Stimulated activated CD4-positive, alpha-beta T cell treated with anti-CD3 and anti-CD28 coated beads, Interleukin-4, amount 100 ng/mL, for 1 hour (primary cell): ENCODE data around the gene ZFC3H1.

Source experiments
- DNase-seq: peaks from one replicate; pipeline ENCODE4 v3.0.0-alpha.2; 2020

ZFC3H1 gene

GRCh38 chr12:71627438-71628002 lies 36.1 kb downstream of the ZFC3H1 start:
- DNase-seq: no peak

GRCh38 chr12:71626768-71627167 lies 36.9 kb downstream of the ZFC3H1 start:
- no peak for DNase-seq

DNA sequence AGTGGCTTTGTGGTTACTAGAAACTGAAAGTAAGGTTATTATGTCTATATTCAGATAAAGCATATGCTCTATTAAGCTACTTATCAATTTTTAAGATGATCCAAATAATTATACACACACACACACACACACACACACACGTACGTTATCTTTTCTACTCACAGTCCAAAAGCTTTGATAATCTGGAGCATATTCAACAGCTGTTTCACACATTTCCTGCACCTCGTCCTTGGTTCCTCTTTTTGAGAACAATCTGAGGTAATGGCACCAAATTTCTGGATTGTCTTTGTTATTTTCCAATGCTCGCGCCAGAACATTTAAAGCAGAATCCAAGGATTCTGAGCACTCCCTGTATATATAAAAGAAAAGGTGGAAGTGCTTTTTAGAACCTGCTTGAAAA lies 37.5 kb downstream of the ZFC3H1 start:
- no peak for DNase-seq

- DNase-seq: no peak
These were observed 38.2 kb downstream of the ZFC3H1 start for GRCh38 chr12:71625476-71625875.

GRCh38 chr12:71621938-71622337 lies 41.7 kb downstream of the ZFC3H1 start:
- no peak for DNase-seq

GRCh38 chr12:71610031-71610795 lies 53.4 kb downstream of the ZFC3H1 start:
- DNase-seq: no peak

DNA sequence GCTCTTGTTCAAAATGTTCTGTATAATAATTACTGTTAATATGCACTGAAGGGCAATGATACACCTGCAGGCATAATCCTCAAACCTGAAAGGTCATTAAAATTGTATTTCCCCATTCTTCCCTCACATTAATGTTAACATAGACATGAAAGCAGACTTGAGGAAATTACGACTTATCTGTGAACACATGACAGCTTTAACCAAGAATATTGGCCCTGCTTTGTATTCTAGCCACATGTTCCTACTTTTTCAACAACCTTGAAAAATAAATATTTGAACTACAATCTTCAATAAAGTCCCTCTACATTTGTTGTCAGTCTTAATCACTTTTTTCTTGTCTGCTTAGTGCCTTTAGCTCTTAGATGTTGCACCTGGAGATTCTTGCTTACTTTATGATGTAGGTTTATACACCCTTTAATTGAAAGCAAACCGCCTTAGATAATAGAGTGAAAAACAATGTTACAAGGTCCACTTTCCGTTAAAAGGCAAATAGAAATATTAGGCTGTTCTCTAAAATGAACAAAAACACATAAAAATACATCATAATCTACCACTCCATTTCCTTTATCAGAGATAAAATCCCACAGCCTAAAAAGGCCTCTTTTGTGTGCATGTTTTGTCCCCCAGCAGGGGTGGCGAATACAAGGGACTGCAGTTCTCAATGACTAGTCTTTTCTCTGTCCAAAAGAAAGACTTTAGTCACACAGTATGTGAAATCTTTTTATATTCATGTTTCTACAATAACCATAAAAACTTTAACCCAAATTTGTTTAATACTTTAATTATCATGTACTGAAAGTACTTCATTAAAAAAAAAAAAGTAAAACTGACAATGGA lies 55.9 kb downstream of the ZFC3H1 start:
- no peak for DNase-seq

GRCh38 chr12:71605039-71605438 lies 58.6 kb downstream of the ZFC3H1 start:
- DNase-seq: no peak

DNA sequence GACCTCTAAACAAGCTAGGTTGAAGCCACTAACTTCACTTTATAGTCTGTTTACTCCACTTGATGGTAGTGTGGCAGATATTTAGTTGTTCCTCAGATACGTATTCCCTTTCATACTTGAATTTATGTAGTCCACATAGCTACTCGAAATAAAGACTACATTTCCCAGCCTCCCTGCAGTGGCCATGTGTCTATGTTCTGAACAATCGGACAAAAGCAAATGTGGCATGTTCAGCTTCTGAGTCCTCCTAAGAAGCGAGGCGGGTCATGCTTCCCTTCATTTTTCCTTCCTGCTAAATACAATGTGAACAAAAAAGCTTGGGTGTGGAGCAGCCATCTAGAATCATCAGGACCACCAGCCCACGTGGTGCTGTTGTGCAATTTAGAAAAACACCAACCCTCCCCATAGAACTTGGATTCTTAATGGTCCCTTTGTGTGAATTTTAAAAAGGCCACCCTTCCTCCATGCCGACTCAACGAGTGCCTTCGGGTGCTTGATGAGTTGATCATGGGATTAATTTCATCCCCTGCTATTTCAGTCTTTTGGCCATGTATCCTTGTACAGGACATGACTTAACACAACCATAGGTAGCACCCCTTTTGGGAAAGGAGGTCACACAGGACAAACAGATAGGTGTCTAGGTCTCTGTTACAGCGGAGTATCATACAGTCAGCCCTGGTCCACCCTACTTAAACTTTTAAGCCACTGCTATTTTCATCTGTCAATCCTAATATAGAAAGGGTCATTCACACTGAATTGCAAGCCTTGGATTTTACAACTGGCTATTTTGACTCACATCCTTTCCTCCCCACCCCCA lies 60.7 kb downstream of the ZFC3H1 start:
- DNase-seq: no peak

DNA sequence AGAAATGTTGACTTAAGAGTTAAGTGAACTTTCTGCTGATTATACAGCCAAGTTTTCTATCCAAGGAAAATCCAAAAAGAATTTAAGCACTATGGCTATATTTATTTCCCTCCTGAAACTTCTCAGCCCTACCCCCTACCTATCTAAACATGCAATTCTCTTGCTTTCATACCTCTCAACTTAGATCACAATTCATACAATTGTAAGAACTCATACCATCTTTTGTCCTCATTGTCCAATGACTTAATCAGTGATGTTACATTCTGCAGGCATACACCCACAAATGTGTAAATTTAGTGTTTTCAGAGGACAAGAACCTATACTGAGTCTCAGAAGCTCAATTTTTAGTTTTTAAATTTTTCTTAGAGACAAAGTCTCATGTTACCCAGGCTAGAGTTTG lies 62.1 kb downstream of the ZFC3H1 start:
- DNase-seq: no peak

- no peak for DNase-seq
These were observed 64.4 kb downstream of the ZFC3H1 start for GRCh38 chr12:71599210-71599609.

- DNase-seq: no peak
These were observed 69.3 kb downstream of the ZFC3H1 start for GRCh38 chr12:71594214-71594948.

DNA sequence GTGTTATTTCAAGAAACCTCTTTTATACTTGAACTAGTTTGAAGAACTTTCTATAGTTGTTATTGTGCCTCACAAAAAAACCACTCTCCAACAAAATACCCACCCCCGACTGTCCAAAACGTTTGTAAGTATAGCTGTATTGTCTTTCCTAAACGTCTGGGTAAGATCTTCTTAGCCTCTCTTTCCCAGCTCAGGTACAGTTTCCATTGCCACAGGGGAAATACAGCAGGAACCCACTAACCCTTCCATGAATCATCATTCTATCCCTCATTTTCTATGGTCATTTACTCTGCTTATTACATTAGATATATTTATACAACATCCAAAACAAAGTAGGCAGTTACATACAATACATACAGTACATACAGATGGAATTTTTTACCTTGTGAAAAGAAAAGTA lies 70.8 kb downstream of the ZFC3H1 start:
- DNase-seq: no peak

- no peak for DNase-seq
These were observed 72.0 kb downstream of the ZFC3H1 start for GRCh38 chr12:71591601-71592000.

DNA sequence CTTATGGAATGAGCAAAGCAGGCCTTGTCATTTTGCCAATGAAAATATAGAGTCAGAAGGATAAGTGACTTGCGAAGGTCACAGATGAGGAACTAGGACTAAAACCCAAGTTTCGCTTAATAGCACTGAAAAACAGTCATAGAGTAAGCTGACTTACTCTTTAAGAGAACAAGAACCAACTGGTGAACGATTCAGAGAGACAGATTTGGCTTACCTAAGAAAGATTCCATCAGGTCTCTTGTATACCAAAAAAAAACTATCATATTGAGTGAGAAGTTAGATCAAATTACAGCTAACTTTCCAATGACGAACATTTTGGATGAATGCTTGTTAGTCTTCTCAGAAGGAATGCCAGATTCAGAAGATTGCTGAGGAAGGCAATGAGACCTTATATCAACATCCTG lies 74.2 kb downstream of the ZFC3H1 start:
- no peak for DNase-seq

GRCh38 chr12:71587012-71587411 lies 76.6 kb downstream of the ZFC3H1 start:
- no peak for DNase-seq

DNA sequence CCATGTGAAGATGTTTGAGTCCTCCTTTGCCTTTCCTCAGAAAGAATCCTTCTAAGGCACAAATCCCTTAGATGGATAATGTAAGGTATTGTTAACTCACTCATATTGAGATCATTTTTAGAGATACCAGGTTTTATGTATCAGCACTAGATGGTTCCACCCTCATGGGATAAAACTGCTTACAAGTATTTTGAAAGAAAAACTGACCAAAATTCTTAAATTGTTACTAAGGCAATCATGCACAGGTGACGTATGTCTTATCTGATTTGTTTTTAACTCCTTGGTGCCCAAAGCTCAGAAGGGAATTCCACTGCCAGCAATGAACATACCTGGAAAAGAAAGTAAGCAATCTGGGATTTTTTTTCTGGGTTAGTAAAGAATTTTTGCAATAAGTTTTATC lies 78.4 kb downstream of the ZFC3H1 start:
- no peak for DNase-seq

GRCh38 chr12:71584356-71584755 lies 79.3 kb downstream of the ZFC3H1 start:
- DNase-seq: no peak

- no peak for DNase-seq
These were observed 80.7 kb downstream of the ZFC3H1 start for GRCh38 chr12:71582925-71583324.

DNA sequence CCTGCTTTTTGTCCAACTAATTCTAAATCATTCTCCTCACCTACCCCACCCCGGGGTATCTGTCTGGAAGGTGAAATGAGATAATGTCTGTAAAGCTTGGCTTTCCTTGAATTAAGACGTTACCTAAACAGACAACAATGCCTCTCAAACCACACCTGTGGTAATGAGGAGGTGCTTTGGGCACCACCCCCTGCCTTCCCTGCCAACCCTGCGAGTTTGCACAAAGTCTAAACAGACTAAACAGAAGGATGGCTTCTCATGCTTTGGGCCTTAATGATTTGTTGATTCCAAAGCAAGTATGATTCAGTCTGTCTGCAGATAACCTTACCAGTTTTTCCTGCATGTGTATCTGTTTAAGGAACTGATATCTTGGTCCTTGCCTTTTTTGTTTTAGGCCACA lies 82.4 kb downstream of the ZFC3H1 start:
- no peak for DNase-seq

DNA sequence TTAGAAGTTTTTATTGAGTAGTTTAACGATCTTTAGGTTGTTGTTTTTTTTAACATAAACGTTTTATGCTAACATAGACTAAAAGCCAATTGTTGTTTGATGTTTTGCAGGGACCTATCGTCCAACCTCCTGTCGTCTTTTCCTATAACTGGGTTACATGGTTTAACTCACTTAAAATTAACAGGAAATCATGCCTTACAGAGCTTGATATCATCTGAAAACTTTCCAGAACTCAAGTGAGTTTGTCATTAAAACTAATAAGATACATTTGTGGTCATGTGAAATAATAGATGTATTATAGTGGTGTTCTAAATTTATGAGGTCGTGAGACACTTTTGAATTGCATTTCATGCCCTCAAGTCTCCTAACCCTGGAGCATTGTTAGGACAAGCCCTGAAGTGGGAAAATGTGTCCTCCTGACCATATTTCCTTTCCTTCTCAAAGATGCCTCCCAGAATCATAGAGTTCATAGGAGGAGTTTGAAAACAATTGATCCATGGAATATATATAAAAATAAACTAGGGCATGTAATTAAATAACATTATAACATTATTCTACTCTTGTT lies 84.9 kb downstream of the ZFC3H1 start:
- no peak for DNase-seq

DNA sequence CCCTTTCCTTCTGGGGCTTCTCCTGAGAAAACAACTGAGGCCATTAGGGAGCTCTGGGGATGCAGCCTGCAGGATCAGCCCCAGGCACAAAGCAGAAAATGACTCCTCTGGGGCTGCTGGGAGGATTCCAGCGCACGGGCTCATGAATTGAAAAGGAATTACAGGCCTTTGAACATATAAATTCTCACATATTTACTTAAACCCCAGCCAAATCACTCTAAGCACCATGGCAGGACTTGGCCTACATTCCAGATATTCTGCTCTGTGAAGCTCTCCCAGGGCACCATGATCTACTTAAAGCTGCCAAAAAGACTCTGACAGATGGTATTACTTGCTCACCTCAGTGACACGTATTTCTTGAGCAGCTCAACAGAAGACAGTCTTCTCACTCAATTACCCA lies 87.2 kb downstream of the ZFC3H1 start:
- DNase-seq: no peak
